NCI-H1105 (cell line): ENCODE data around the gene AKR1B15.
"Not testable (repeated sequence)": the region's sequence is repeated elsewhere in the genome, so short reads cannot be mapped to it uniquely, and the experiment has no call there.

Experiments used
- DNase-seq: peaks from one replicate; lab custom pipeline; 2025; lab: John Stamatoyannopoulos, UW

The AKR1B15 gene

GRCh38 chr7:134532954-134533218, 16.0 kb upstream of the AKR1B15 start:
- no peak for DNase-seq

DNA sequence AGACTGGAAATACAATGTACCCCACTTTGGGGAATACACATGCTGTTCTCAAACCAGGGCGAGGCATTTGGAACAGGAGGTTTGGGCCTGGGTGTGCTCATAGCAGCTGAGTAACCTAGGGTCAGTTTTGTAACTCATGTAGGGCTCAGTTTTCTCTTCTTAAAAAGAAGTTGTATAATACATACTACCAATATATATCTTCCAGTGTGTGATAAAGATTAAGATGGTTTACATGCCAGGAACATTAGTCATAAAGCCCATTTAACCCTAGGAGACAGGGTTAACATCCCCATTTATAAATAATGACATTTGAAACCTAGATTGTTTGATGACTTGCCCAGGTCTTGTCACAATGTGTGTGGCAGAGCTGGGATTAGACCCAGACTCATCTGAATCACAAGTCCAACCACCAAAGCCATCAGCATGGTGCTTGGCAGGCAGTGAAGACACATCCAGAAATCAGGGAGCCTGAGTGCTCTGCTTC, 15.6 kb upstream of the AKR1B15 start:
- no peak for DNase-seq

DNA sequence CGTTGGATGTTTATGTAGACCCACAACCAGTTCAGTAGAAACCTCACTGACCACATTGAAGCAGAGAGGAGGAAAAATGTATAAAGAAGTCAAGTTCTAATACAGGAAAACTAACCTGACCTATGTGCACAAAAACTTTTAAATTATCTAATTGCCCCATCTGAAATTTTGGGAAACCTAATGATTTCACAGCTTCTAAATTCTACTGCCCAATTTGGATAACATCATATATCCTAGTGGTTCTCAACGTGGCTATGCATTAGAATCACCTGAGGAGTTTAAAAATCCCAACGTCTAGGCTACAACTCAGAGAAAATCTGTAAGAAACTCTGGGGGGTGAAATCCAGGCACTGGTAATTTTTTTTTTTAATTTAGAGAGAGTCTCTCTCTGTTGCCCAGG, 14.3 kb upstream of the AKR1B15 start:
- DNase-seq: no peak

DNA sequence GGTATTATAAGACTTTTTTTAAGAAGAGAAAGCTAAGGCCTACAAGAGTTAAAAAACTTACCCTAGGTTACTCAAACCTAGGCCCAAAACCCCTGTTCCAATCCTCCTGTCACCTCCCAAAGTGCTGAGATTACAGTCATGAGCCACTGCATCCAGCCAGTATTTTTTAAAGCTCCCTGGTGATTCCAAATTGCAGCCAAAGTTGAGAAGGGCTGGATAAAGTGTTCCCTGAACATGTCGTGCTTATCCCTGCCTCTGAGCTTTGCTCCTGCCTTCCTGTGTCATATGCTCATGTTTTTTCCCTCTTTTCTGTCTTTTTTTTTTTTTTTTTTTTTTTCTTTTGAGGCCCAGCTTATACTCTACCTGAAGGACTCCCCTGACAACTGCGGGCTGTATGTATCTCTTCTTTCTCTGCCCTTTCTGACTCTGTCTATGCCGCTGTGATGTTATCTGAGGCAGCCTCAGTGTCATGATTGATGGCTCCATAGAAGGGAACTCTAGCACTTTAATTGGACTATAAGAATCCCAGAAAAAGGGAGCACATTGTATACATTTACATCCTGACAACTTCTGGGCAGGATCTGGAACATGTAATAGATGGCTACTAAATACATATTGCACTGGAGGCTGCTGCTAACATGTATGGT, 13.5 kb upstream of the AKR1B15 start:
- DNase-seq: no peak

DNA sequence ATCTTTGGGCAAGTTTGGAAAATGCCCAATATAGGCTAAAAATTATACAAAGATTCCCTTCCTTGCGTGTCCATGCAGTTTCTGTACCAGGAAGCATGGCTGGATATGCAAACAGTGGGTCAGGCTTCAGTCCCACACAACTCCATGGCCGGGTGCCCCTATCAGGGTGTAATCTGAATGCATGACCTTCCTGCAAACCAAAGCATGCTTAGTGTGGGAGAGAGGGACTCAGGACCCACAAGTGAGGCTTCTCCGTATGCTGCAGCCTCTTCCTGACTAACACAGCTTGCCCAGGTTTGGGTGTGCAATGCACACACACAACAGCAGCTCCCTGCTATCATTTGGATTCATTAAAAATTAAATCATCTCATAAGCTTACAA, 13.0 kb upstream of the AKR1B15 start:
- DNase-seq: no peak

GRCh38 chr7:134536558-134536957, 12.4 kb upstream of the AKR1B15 start:
- DNase-seq: not testable (repeated sequence)

DNA sequence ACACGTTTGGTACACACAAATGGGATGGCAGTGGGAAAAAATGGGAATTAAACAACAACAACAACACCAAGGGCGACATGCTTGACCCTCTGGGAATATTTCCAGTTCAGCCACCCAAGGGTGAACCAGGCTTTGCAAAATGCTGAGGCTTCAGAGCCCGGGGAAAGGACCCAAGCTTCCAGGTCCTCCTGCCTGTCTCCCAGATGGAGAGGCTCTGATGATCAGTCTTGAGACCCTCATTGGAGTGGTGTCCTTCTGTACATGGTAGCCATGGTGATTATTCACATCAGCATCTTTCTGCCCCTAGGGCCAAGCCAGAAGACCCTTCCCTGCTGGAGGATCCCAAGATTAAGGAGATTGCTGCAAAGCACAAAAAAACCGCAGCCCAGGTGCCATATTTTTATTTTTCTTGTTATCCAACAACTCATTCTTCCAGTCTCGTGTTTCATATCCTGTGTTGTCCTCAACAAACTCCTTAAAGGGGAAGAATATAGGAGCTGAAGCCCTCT, 11.6 kb upstream of the AKR1B15 start:
- not testable (repeated sequence) for DNase-seq

DNA sequence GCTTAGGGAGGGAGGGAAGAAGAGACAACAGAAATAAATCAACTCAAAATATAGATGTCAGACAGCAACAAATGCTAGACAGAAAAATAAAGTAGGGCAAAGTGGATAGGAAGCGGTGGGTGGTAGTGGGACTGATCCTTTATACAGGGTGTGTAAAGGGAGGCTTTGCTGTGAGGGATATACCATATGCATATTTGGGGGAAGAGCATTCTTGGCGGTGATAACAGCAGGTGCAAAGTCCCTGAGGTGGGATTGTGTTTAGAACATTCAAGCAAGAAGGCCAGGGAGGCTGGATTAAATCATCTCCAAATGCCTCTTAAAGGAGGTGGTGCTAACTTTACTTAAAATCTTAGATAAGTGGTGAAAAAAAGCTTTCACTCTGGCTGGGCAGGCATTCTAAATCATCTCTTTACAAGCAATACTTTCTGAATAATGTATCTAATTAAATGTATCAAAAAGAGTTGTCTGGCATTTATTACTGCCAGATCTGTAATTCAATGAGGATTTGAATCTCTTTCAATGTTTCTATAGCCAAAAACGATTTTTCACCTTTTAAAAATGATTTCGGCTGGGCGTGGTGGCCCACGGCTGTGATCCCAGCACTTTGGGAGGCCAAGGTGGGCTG, 9.4 kb upstream of the AKR1B15 start:
- DNase-seq: no peak

- not testable (repeated sequence) for DNase-seq
These were observed 7.3 kb upstream of the AKR1B15 start for GRCh38 chr7:134541501-134542194.

- no peak for DNase-seq
These were observed 6.6 kb upstream of the AKR1B15 start for GRCh38 chr7:134542195-134542771.

DNA sequence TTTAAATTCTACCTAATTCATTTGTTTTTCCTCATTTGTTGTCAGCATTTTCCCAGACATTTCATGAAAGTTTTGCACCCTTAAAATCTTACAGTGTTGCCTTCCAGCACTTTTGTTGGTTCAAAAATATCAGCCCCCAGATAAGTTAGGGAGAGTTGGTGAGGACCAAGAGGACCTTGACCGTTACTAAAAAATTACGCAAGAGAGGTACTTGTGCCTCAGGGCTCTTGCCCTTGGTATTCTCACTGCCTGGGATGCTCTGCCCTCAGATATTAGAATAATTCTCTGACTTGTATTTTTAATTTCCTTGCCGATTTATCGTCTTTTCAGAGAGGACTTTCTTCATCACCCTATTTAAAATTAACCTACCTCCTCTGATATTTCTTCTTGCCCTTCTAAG, 3.5 kb upstream of the AKR1B15 start:
- DNase-seq: no peak

DNA sequence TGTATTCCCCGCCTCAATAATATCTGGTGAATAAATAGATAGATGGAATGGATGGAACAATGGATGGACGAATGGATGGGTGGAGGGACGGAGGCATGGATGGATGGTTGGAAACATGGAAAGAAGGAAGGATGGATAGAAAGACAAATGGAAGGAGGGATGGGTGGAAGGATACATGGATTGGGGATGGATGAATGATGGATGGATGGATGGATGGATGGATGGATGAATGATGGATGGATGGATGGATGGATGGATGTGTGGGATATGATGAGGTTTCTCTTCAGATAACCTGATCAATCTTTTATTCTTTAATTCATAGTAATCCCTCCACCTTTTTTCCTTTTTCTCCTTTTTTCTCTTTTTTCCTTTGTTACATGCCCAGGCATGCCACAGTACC, 3.0 kb upstream of the AKR1B15 start:
- DNase-seq: no peak

GRCh38 chr7:134546955-134547354, 2.0 kb upstream of the AKR1B15 start:
- peak; percentile 12 for DNase-seq

GRCh38 chr7:134547397-134548054, 1.4 kb upstream of the AKR1B15 start:
- peak; percentile 83 for DNase-seq

DNA sequence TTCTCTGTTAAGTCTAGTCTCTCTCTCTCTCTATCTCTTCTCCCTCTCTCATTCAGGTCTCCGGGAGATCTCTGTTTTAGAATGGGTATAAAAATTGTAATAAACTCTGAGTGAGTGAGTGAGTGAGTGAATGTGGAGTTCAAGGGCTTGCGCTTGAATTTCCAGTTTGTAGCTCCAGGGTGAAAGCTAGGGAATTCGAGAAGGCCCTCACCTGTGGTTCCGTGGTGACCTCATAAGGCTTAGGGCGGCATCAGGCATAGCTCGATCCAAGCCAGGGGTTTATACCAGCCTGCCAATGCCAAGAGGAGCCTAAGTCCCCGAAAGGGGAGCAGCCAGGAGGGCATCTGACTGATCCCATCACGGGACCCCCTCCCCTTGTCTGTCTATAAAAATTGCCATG, 456 bp downstream of the AKR1B15 start:
- no peak for DNase-seq

DNA sequence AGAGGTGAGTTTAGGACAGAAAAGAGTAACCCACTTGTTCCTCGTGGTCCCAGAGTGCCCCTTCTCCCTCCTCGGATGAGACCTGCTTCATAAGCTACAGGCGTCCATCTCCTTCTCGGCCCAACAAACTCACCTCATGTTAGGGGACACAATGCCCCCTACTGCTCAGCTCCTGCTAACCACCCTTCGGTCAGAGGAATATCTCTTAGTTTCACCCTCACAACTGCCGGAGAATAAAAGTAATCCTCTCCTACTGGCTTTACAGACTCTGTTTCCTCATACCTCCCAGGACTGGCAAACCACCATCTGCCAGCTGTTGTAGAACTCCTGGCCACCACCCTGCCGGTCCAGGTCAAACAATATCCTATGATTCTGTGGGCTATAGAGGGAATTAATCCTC, 3.2 kb downstream of the AKR1B15 start:
- no peak for DNase-seq

DNA sequence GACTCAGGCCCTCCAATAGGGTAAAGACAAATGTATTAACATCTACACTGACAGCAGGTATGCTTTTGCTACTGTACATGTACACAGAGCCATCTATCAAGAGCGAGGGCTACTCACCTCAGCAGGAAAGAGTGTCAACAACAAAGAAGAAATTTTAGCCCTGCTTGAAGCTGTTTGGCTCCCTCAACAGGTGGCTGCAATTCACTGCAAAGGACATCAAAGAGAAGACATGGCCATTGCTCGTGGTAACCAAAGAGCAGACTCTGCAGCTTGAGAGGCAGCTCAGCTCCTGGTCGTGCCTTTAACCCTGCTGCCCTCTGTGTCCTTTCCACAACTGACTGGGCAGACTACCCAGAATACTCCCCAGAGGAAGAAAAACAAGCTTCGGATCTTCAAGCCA, 5.1 kb downstream of the AKR1B15 start:
- DNase-seq: no peak

- no peak for DNase-seq
These were observed 5.6 kb downstream of the AKR1B15 start for GRCh38 chr7:134554417-134554966.

- no peak for DNase-seq
These were observed 8.5 kb downstream of the AKR1B15 start for GRCh38 chr7:134557391-134557790.

DNA sequence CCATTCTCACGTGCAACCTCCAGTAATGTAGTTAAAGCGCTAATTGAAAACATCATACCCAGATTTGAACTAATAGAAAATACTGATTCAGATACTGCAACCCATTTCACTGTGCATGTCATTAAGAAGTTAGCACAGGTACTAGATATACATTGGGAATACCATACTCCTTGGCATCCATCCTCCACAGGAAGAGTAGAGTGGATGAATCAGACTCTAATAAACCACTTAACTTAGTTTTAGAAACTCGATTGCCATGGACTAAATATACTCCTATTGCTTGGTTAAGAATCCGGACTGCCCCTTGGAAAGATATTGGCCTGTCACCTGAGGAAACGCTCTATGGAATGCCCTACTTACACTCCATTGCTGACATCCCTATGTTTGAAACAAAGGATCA, 9.5 kb downstream of the AKR1B15 start:
- DNase-seq: no peak

DNA sequence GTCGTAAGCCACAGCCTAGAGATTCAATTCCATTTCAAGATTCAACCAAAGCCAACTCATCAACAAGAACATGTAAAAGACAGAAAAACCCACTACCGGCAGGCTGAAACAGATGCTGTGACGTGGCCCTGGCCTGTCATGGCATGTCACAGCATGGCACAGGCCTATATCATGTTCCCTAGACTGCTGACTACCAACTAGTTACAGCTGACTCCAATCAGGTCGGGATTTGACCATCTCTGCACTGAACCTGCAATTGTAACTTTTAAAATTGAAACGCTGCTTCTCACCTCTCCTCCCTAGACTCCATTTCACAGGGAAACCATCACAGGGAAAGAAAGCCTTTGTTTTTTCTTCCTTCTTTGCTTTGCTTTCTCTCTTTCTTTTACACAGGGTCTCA, 12.7 kb downstream of the AKR1B15 start:
- not testable (repeated sequence) for DNase-seq

DNA sequence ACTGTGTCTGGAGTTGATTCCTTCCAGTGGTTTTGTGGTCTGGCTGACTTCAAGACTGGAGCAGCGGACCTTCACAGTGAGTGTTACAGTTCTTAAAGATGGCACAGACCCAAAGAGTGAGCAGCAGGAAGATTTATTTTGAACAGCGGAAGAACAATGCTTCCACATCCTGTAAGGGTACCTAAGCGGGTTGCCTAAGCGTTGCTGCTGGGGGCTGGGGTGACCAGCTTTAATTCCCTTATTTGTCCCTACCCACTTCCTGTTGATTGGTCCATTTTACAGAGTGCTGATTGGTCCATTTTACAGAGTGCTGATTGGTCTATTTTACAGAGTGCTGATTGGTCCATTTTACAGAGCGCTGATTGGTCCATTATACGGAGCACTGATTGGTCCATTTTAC, 13.2 kb downstream of the AKR1B15 start:
- no peak for DNase-seq
